ENCODE results near the gene SPO11. TPM values are rescaled to one million over a fixed set of nuclear protein-coding genes. Genes with fewer than 3 reads are reported as not detected.

SPO11 gene
- total and polyA plus RNA-seq, 2 of the 8 experiments (the other 6 are each of a cell fraction or from before 2014, with no cell fraction given): not detected

- TF ChIP-seq CTCF (IDR thresholded peaks at IDR 0.05; ENCODE audit: control extremely low read depth in 1 of 3, insufficient read depth in 1 of 3, low read depth in 1 of 3, low read length in 3 of 3) (no peak), EP300 (IDR thresholded peaks at IDR 0.05; ENCODE audit: borderline replicate concordance in 1 of 2, low read depth in 2 of 2, low read length in 2 of 2) (no peak), SP4 (IDR thresholded peaks at IDR 0.05; ENCODE audit: low read length) (no peak), RBBP5 (IDR thresholded peaks at IDR 0.05; ENCODE audit: borderline replicate concordance, low read depth, low read length) (no peak), RFX5 (IDR thresholded peaks at IDR 0.05; ENCODE audit: borderline replicate concordance, low read depth, low read length) (no peak), FOSL1 (IDR thresholded peaks at IDR 0.05; ENCODE audit: insufficient read depth, low read depth, low read length) (no peak), E2F6 (IDR thresholded peaks at IDR 0.05) (no peak), KDM5A (IDR thresholded peaks at IDR 0.05; ENCODE audit: low read length) (no peak), CREB1 (IDR thresholded peaks at IDR 0.05) (no peak), SUZ12 (IDR thresholded peaks at IDR 0.05; ENCODE audit: low read length) (no peak)
Measured at GRCh38 chr20:57282670-57283361, 46.8 kb upstream of the SPO11 start (continued).

All from H1 (cell line).